ENCODE measurements around the gene APAF1. TPM values are rescaled to one million over a fixed set of nuclear protein-coding genes. Genes with fewer than 3 reads are reported as not detected.

Gene APAF1
- total and polyA plus RNA-seq, 8 donors: 4.4 to 93.9 (median 18.5) TPM

GRCh38 chr12:98653866-98654493 is 8.9 kb downstream of the APAF1 start:
- H3K27ac ChIP-seq: no peak overlapping the region
- DNase-seq: peak in 1 of 2 donors; percentile 83
- WGBS, 5 donors: 80 to 97% (median 88%) methylated on average over 1 of the region's 1 CpG
- intact Hi-C loops (cut with DNase I; ENCODE audit: low total_unique reads): no loop called here
- no peaks in the 10 kb centered on the region for H3K9me3 ChIP-seq
- H3K27me3 ChIP-seq: no peaks in the 10 kb centered on the region
- peaks cover 13 to 68% (median 60%) of the 10 kb centered on the region in 4 donors for H3K36me3 ChIP-seq
- no peak overlapping the region for H3K4me3 ChIP-seq
- no peaks in the 10 kb centered on the region for H3K4me1 ChIP-seq
- peak in 4 of 7 experiments; percentile 27 to 46 (median 41) for TF ChIP-seq CTCF (IDR thresholded peaks at IDR 0.05)
- no peak for TF ChIP-seq POLR2AphosphoS5 (IDR thresholded peaks at IDR 0.05)

GRCh38 chr12:98656289-98657101 is 11.4 kb downstream of the APAF1 start:
- H3K4me1 ChIP-seq: no peaks in the 10 kb centered on the region
- intact Hi-C loops (cut with DNase I; ENCODE audit: low total_unique reads): no loop called here
- TF ChIP-seq POLR2AphosphoS5 (IDR thresholded peaks at IDR 0.05) (no peak), EP300 (IDR thresholded peaks at IDR 0.05) (no peak), CTCF (IDR thresholded peaks at IDR 0.05) (no peak), POLR2A (IDR thresholded peaks at IDR 0.05) (no peak)
- no peak overlapping the region for H3K27ac ChIP-seq
- no peaks in the 10 kb centered on the region for H3K27me3 ChIP-seq
- WGBS, 5 donors: 48 to 61% (median 53%) methylated on average over 6 of the region's 6 CpGs
- peaks cover 5 to 68% (median 60%) of the 10 kb centered on the region in 4 donors for H3K36me3 ChIP-seq
- no peak for DNase-seq
- H3K4me3 ChIP-seq: no peak overlapping the region
- no peaks in the 10 kb centered on the region for H3K9me3 ChIP-seq

- no peak for DNase-seq
- TF ChIP-seq CTCF (IDR thresholded peaks at IDR 0.05) (no peak), EP300 (IDR thresholded peaks at IDR 0.05) (no peak), POLR2AphosphoS5 (IDR thresholded peaks at IDR 0.05) (no peak), POLR2A (IDR thresholded peaks at IDR 0.05) (no peak)
- Histone ChIP-seq H3K36me3 (peaks cover 8 to 90% (median 89%) of the 10 kb centered on the region in 4 donors), H3K4me3 (no peak overlapping the region), H3K27me3 (no peaks in the 10 kb centered on the region), H3K27ac (no peak overlapping the region), H3K9me3 (no peaks in the 10 kb centered on the region), H3K4me1 (no peaks in the 10 kb centered on the region)
- intact Hi-C loops (cut with DNase I; ENCODE audit: low total_unique reads): no loop called here
Measured at GRCh38 chr12:98660521-98660920, 15.4 kb downstream of the APAF1 start.

- WGBS, 5 donors: 80 to 97% (median 90%) methylated on average over 3 of the region's 3 CpGs
- Histone ChIP-seq H3K27ac (no peak overlapping the region), H3K36me3 (peaks cover 17 to 79% (median 73%) of the 10 kb centered on the region in 4 donors), H3K4me1 (peaks cover 0 to 8% (median 4%) of the 10 kb centered on the region in 4 donors), H3K4me3 (no peak overlapping the region), H3K9me3 (no peaks in the 10 kb centered on the region), H3K27me3 (no peaks in the 10 kb centered on the region)
- TF ChIP-seq EP300 (IDR thresholded peaks at IDR 0.05) (no peak), CTCF (IDR thresholded peaks at IDR 0.05) (no peak), POLR2AphosphoS5 (IDR thresholded peaks at IDR 0.05) (no peak), POLR2A (IDR thresholded peaks at IDR 0.05) (no peak)
- intact Hi-C loops (cut with DNase I; ENCODE audit: low total_unique reads): no loop called here
- no peak for DNase-seq
Measured at GRCh38 chr12:98669751-98670150, 24.7 kb downstream of the APAF1 start.
